ENCODE data around the gene EHD2. TPM values are rescaled to one million over a fixed set of nuclear protein-coding genes. Genes with fewer than 3 reads are reported as not detected.

The EHD2 gene
- total RNA-seq, 2 donors from 2014 or later, result 44.9 to 70.3 TPM

DNA sequence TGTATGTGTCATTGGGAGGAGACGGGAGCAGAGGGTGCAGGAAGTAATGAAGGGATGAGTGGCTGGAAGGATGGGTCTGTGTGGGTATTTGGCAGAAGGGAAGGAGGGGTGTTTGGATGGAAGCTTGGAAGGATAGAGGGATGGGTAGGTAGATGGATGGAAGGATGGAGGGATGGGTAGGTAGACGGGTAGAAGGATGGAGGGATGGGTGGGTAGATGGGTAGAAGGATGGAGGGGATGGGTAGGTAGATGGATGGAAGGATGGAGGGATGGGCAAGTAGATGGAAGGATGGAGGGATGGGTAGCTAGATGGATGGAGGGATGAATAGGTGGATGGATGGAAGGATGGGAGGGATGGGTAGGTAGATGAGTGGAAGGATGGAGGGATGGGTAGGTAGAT lies 41.7 kb upstream of the EHD2 start:
- no peaks in the 10 kb centered on the region for H3K27me3 ChIP-seq
- TF ChIP-seq CTCF (IDR thresholded peaks at IDR 0.05), result no peak
- no peak overlapping the region for H3K4me3 ChIP-seq
- peaks cover 40% of the 10 kb centered on the region for H3K36me3 ChIP-seq
- DNase-seq (ENCODE audit: low spot score), result no peak
- peaks cover 0 to 22% of the 10 kb centered on the region in 2 donors for H3K4me1 ChIP-seq
- H3K27ac ChIP-seq, result no peak overlapping the region
- no peaks in the 10 kb centered on the region for H3K9me3 ChIP-seq

GRCh38 chr19:47673426-47673825 lies 39.8 kb upstream of the EHD2 start:
- H3K27ac ChIP-seq, result no peak overlapping the region
- peaks cover 53% of the 10 kb centered on the region for H3K36me3 ChIP-seq
- H3K4me1 ChIP-seq, result peaks cover 0 to 4% of the 10 kb centered on the region in 2 donors
- DNase-seq (ENCODE audit: low spot score), result no peak
- H3K9me3 ChIP-seq, result no peaks in the 10 kb centered on the region
- H3K27me3 ChIP-seq, result no peaks in the 10 kb centered on the region
- TF ChIP-seq CTCF (IDR thresholded peaks at IDR 0.05), result no peak
- no peak overlapping the region for H3K4me3 ChIP-seq

DNA sequence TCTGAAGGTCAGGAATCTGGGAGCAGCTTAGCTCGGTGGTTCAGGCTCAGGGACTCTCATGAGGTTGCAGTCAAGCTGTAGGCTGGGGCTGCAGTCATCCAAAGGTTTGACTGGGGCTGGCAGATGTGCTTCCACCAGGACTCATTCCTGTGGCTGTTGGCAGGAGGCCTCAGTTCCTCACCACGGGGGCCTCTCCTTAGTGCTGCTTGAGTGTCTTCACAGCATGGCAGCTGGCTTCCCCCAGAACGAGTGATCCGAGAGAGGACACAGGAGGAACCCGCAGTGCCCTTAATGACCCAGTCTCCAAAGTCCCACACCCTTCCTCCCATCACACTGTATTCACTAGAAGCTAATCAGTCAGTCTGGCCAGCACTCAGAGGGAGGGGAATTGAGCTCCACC lies 38.7 kb upstream of the EHD2 start:
- no peak for DNase-seq (ENCODE audit: low spot score)
- Histone ChIP-seq H3K4me3 (no peak overlapping the region), H3K9me3 (no peaks in the 10 kb centered on the region), H3K27ac (no peak overlapping the region), H3K36me3 (peaks cover 62% of the 10 kb centered on the region), H3K27me3 (no peaks in the 10 kb centered on the region), H3K4me1 (no peaks in the 10 kb centered on the region)
- no peak for TF ChIP-seq CTCF (IDR thresholded peaks at IDR 0.05)

DNA sequence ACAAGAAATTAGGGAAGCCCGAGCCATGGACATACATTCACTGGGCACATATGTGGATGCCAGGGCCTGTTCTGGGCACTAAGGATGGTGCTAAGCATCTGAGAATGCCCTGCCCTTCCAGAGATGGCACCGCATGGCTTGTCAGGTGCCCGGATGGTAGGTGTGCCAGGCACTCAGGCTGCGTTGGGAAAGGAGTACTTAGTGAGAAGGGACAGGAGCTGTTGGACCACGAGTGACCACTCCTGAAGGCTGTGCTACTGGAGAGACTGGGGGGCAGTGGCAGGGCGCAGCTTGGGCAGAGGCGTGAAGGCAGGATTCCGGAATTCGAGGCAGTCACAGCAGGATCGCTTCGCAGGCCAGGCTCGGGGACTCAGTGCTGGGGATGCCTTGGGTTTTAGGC lies 38.0 kb upstream of the EHD2 start:
- peaks cover 64% of the 10 kb centered on the region for H3K36me3 ChIP-seq
- no peak for DNase-seq (ENCODE audit: low spot score)
- no peak overlapping the region for H3K27ac ChIP-seq
- no peak for TF ChIP-seq CTCF (IDR thresholded peaks at IDR 0.05)
- no peaks in the 10 kb centered on the region for H3K4me1 ChIP-seq
- H3K27me3 ChIP-seq, result no peaks in the 10 kb centered on the region
- H3K9me3 ChIP-seq, result no peaks in the 10 kb centered on the region
- no peak overlapping the region for H3K4me3 ChIP-seq

- Histone ChIP-seq H3K9me3 (no peaks in the 10 kb centered on the region), H3K27me3 (no peaks in the 10 kb centered on the region), H3K36me3 (peaks cover 64% of the 10 kb centered on the region), H3K27ac (no peak overlapping the region), H3K4me3 (no peak overlapping the region), H3K4me1 (no peaks in the 10 kb centered on the region)
- no peak for DNase-seq (ENCODE audit: low spot score)
- no peak for TF ChIP-seq CTCF (IDR thresholded peaks at IDR 0.05)
These were observed 37.4 kb upstream of the EHD2 start for GRCh38 chr19:47675859-47676258.

- no peak overlapping the region for H3K27ac ChIP-seq
- no peaks in the 10 kb centered on the region for H3K9me3 ChIP-seq
- TF ChIP-seq CTCF (IDR thresholded peaks at IDR 0.05), result no peak
- DNase-seq (ENCODE audit: low spot score), result no peak
- H3K4me3 ChIP-seq, result no peak overlapping the region
- H3K36me3 ChIP-seq, result peaks cover 69% of the 10 kb centered on the region
- no peaks in the 10 kb centered on the region for H3K4me1 ChIP-seq
- no peaks in the 10 kb centered on the region for H3K27me3 ChIP-seq
These were observed 36.4 kb upstream of the EHD2 start for GRCh38 chr19:47676811-47677210.

All from right atrium auricular region (tissue), 2 donors.